EH (cell line): Measurements from ENCODE around the gene MSANTD1.

Experiments
- DNase-seq: peaks from one replicate; pipeline ENCODE4 v3.0.0-alpha.2; 2015; ENCODE audit warnings: low read depth

Gene MSANTD1

DNA sequence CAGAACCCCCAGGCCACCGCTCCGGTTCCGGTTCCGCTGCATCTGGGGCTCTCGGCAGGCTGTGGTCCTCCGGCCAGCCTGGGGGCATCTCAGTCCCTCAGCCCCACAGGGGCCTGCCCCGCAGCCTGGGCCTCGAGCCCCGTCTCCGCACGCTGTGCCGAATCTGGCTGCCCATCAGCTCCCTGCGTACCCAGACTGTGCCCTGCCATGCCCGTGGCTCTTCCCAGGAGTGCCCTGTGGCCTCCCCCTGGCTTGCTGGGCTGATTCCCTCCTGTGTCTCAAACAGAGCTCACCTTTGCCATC, 830 bp upstream of the MSANTD1 start:
- no peak for DNase-seq

DNA sequence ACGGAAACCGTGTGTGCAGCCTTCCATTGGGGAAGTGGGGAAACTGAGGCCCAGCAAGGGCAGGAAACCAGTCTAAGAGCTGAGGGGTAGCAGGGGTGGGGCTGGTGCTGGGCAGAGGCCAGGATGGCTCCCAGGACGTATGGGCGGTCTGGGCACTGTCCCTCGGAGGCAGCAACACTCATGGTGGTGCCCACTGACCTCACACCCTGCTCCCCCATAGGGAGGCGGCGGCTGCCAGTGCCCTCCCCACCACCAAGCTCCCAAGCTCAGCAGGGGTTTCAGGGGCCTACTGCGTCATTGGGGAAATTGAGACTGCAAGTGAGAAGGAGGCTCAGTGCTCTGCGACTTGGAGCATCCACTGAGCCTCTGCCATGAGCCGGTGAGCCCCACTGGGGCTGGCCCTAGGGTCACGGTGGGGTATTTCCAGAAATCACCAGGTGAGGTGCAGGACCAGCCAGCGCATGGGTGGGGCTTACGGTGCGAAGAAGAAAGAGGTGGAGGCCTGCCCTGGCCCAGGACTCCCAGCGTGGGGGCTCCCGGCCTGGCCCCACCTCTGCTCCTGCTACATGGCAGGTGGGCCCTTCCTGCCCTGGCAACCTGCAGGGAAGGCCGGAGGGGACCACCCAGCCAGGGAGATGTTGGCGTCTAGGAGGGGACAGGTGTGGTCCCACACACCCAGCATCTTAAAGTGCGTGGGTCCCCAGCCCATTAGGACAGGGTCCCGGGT, 915 bp downstream of the MSANTD1 start:
- DNase-seq = no peak

DNA sequence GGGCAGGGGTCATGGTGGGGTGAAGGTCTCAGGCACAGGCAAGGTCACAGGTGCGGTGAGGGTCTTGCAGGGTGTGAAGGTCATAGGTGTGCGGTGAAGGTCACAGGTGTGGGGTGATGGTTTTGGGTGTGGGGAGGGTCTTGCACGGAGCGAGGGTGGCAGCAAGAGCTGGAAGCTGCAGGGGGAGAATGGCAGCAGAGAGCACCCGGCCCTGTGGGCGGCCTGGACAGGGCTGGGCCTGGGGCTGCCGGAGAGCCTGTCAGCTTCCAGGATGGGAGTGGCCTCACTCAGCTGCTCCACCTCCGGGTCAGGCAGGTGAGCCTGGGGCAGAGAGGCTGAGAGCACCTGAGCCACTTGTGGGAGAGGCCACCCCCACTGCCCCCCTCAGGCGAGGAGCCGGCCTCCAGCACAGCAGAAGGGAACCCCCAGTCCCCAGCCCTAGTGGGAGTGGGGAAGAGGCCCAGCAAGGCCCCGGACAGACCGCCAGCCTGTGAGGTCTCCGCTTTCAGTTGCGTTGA, 1.5 kb downstream of the MSANTD1 start:
- no peak for DNase-seq

DNA sequence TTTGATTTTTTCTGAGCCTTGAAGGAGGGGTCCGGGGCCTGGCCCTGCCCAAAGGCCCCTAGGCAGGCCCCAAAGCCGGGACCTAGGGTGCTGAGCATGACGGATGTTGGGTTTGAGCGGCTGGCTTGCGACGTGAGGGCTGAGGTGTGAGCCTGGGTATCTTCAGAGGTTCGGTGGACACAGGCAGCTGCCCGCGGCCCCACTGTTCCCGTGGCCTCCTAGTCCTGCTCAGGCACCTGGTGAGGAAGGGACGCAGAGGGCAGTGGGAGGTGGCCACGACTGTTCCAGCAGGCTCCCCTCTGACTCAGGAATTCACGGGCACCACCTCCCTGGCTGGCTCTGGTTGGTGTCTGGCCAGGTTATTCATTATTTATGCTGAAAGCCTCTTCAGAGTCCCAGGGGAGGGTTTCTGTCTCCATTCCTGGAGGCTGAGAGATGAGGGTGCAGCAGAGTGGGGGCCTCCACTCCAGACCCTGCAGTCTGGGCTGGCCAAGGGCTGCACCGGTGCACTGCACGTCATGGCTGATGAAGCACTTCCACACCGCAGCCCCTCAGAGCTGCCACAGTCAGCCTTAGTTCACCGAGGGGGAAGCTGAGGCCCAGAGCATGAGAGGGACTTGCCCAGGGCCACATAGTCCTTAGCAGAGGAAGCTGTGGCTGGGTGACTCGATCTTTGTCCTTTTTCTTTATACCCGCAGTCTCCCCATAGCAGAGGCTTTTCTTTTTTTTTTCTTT, 2.2 kb downstream of the MSANTD1 start:
- no peak for DNase-seq

DNA sequence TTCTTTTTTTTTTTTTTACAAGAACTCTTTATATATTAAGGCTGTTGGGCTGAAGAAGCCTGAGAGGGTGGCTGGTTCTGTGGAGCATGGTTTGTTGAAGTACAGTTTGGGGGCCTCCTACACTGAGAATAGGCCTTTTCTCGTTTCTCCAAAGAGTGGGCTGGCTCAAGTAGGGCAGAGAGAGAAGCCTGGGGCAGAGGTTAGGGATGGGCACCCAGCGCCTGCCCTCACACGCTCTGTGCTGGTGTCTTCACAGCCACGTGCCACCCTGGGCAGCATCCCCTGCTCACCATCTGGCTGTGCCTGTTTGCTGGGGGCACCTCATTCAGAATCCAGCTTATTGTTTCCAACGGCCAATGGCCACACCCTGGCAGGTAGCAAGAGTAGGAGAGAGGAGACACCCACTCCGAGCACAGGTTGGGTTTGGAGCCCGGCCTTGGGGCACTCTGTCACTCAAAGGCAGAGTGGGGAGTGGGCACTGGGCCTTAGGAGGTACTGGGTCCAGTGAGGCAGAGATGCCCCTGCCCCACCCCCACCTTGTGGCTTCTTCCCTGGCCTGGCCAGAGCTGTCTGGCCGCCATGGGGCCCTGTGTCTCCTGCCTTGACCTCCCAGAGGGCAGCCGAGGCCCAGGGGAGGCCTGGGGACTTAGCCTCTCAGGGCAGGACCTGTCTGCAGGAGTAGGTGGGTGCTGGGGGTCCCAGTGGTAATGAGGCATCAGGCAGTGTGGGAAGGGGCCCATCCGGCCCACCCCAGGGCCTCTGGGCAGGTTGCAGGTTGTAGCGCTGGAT, 2.9 kb downstream of the MSANTD1 start:
- DNase-seq = no peak

DNA sequence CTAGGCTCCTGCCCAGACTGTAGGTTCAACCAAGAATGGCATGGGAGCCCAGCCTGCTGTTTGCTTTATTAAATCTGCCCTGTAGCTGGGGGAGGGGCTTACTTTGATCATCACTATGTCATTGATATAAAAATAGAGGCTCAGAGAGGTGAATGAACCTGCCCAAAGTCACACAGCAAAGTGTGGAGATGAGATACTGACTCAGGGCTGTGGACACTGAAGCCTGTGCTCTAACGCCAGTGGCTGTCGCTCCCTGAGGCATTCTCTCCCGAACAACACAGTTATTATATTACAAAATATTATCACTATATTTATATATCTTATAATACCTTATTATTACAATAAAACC, 3.5 kb downstream of the MSANTD1 start:
- DNase-seq = no peak

DNA sequence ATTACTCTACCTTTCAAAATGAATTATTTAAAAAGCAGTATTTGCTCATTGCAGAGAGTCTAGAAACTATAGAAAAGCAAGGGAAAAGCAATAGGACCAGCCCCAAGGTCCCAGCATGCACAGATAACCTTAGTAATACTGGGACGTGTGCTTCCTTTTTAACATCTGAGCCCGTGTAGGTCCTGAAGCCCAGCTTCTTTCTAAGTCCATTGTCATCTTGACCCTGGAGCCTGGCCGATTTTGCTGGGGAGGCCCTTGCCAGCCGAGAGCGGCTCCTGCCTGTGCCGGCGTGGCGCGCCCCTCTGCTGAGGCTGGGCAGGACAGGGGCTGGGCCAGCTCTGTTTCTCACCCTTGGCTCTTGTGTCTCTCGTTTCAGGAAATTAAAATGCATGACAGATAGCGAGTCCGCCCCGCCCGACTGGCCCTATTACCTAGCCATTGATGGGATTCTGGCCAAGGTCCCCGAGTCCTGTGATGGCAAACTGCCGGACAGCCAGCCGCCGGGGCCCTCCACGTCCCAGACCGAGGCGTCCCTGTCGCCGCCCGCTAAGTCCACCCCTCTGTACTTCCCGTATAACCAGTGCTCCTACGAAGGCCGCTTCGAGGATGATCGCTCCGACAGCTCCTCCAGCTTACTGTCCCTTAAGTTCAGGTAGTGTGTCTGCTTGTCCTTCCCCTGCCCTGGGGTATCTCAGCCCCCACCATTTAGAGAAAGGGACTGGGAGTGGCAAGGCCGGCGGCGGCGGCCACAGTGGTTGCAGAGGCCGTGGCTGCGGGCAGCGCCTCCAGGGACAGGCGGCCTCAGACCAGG, 4.1 kb downstream of the MSANTD1 start:
- DNase-seq = no peak

DNA sequence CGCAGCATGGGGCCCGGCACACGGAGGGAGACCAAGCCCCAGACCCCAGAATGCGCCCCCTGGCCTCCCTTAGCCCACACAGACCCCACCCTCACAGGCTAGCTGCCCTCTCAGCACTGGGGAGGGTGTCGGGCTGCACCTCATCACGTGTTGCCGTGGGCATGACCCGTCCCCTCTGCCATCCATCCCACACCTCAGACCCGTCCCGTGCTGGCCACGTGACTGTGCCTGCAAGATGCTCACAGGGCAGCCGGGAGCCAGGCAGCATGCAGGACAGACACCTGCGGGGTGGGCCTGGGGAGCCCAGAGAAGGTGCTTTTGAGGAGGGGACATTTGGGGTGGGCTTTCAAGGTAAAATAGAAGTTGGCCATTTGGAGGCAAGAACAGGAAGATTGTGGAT, 4.8 kb downstream of the MSANTD1 start:
- no peak for DNase-seq

DNA sequence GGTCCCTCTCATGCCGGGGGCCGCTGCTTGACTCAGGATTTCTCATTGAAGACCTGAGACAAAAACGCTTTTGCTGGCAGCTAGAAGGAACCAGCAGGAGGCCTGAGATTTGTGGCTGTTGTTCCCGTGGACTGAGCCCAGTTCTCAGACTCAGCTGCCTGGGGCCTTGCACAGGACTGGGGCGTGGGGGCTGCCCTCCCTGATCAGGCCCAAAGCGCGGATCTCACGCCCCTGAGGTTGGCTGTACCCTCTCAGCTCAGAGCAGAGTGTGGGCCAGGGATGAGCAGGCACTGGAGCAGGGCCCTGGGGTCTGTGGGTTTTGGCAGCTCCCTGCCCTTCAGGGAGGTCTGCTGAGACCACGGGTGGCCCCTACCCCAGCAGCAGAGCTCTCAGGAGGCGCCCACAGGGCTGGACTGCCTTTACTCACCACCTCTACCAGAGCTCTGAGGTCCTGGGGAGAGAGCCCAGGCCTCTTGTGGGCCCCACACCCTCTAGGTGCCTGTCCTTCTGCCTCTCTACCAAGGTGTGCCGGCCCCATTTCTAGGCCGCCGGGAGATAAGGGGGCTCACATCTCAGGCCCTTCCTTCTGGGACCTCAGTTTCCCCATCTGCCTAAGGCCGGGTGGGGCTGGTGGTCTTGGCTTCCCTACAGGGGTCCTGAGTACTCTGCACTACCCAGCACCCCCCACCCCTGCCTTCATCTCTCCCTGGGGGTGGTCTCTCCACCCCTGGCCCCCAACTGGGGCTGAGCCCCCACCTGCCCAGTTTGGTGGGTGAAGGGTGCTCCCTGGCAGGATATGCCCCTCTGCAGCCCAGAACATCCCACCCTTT, 5.6 kb downstream of the MSANTD1 start:
- no peak for DNase-seq

DNA sequence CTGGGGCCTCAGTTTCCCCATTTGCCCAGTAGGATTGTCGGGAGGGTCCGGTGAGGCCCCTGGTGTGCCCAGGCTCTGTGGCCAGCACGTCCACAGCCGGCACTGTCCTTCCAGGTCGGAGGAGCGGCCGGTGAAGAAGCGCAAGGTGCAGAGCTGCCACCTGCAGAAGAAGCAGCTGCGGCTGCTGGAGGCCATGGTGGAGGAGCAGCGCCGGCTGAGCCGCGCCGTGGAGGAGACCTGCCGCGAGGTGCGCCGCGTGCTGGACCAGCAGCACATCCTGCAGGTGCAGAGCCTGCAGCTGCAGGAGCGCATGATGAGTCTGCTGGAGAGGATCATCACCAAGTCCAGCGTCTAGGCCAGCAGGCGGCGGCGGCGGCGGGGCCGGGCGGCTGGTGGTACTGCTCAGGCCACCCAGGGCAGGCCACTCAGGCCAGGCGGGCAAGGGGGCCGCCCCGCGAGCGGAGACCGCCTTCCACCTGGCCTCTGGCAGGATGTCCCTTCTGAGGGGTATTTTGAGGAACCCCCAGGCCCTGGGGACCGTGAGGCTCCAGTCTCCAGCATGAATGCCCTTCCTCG, 6.7 kb downstream of the MSANTD1 start:
- no peak for DNase-seq

DNA sequence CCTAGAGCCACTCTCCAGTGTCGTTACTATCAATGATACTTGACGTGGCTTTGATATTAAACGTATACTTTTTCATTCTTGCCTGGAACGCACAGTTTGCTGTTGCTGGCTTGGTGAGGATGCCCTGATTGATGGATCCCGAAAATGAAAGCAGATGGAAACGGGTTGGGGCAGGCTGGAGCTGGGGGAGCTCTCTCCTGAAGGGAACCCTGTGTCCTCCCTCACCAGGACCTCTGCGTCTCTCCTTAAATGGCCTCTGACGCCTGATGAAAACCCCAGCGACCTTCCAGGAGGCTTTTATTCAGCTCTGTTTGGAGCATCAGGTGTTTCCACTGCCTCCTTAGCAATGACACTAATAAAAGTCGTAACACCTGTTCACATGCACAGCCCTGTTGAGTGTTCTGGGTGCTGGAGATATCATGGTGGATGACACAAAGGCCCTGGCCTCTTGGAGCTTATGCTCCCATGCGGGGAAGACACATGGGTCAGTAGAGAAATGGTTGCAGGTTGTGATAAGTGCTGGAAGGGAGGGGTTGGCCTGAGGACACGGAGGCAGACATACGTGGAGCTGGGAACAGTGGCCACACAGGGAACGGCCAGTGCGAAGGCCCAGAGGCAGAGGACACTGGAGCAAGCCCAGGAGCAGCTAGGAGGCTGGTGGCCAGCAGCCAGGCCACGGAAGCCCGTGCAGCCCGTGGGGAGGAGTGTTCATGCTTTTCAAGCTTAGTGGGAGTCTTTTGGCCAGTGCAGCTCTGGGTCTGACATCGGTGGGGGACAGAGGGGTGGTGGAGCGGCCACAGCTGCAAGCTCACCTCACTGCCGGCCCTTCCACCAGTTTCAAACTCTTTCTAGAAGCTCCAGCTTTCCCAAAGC, 7.5 kb downstream of the MSANTD1 start:
- DNase-seq = no peak

DNA sequence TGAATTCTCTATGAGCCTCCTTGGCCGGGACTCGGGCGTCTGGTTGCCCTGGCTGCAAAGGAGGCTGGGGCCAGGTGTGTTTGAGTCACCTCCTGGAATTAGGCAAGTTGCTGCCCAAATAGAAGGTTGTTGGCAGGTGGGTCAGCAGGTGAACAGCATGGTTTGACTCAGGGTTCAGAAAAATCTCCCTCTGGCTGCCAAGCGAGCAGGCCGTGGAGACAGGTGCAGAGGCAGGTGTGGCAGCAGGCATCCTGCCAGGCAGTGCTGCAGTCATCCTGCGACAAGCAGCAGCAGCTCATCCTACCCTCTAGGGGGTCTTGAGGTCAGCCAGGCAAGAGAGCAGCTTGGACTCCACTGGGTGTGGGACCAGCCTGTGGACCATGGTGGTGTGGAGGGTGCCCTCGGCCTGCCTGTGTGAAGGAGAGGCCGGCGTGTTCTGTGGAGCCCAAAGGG, 8.2 kb downstream of the MSANTD1 start:
- no peak for DNase-seq

DNA sequence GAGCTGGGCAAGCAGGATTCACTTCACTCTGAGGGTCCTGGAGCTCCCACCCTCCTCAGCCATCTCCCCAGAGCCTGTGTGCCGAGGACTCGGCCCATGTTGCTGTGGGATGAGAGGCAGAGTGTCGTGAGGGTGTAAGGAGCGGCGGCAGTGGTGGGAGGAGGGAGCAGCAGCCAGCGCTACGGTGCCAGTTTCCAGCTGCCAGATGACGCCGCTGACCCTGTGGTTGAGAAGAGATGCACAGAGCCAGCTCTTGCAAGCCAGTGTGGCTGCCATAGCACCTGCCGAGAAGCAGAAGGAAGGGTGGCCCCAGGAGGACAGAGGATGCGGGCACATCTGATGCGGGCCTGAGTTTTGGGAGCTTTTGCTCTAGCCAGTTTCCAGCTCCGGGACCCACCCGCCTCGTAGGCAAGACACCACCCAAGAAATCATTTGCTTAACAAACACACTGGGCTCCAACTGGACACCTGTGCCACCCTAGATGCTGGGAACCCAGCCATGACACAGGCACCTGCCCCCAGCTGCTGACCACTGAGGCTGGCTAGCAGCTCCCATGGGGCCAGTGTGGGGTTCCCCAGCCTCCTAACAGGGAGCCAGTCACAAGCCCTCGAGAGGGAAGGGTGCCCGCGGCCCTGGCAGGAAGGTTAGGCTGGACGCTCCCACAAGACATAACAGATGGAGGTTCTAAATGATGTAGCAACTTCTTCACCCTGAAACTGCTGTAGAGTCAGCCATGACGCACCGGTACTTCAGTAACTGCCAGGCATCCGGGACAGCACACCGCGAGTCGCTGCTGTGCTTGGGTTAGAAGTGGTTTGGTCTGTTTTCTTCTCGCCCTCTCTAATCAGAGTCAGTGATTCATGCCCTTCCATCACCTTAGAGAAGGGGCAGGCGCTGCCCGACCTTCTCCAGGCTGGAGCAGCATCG, 8.9 kb downstream of the MSANTD1 start:
- peak; percentile 47 for DNase-seq

DNA sequence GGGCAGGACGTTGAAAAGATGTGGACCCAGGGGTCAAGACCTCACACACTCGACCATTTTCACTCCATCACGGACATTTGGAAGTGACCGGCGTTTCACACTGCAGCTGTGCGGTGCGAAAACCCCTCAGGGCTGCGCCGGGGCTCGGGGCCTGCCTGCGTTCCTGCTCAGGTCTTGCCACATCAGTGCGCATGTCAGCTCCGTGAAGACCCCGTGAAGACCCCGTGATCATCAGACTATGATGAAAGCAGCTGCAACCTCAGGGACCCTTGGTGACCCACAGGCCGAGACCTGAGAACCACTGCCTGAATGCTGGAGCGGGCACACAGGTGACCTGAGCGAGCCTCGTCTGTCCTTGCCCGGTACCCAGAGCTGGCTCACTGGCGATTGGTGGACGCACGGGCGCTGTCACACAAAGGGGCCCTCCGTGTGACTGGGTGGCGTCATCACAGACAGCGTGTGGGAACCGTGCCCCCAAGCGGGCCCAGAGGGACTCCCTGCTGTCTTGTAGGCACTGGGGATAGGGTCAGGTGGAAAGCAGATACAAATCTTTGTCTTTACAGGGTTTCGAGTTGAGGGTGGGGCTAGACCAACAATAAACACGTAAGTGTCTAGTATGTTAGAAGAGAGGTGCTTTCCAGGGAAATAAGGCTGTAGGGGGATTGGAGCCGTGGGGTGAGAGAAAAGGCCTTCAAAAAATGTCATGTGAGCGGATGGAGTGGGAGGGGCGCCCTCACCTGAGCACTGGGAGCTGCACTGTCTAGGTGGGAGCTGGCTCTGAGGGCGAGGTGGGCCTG, 12.7 kb downstream of the MSANTD1 start:
- DNase-seq = no peak

DNA sequence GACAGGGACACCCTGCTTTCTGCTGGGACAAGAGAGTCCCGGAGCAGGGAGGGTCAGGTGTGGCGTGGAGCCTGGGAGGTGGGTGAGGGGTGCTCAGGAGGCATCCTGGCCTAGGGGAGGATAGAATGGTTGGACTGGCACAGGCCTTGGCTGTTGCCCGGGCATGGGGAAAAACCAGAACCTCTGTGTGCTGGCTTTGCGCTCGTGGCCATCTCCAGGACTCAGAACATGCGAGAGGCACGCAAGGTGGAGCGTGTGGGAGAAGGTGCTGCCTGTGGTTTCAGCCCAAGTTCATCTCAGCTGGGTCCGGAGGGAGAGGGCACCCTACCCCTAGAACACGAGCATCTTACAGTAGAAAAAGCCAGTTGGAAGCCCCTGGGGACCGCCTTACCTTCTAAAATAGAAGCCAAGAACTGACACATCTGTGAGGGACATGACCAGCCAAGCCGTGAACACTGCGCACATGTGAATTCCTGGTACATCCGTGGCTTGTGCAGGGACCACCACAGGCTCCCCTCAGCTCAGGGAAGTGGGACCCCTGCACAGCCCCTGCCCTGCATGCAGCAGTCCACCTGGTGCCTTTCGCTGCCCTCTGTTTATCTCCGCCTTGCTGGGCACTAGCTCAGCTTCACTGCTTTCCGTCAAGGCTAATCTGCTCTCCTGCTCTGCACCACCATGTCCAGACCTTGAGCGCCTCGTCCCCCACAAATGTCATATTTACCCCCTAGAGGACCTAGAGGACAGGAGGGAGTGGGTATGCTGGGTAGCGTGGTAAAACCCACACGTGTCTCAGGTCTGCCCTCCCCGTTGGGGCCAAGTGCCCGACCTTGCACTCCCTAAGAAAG, 13.5 kb downstream of the MSANTD1 start:
- no peak for DNase-seq

DNA sequence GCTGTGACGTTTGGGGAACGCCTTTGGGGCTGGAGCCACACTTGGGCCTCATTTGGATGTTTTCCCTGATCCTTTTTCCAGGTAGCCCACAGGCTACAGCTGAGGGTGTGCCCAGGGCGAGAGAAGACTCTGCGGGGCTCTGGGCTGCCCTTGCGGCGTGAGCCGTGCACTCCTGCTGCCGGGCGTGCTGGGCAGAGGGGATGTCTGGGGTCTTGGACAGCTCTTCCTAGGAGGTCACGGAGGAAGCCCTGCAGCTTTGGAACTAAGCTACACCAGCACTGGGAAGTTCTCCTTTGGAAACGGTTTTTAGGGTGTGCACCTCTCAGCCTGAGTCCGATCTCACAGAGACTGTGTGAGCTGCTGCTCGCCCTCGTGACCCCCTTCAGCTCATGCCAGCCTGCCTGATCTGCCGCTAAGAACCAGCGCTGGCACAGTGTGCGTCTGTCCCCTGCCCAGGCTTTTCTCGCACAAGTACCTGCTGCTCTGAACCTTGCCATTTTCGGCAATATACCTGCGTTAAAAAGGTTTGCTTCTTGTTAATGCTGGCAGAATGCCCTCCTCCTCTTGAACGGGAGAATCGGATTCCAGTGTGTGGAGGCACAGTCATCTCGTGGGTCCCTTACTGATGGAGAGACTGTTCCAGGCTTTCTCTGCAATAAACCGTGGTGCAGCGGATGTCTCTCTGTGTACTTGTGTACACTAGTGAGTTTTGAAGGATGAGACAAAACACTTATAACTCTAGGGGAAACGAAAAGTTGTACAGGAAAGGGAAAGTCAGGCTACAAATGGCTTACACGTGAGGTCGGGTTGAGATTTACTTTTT, 14.3 kb downstream of the MSANTD1 start:
- DNase-seq = no peak
